HCT116 (cell line): ENCODE results near the gene TSPAN3. TPM values are rescaled to one million over a fixed set of nuclear protein-coding genes. Genes with fewer than 3 reads are reported as not detected.

Experiments used
- ATAC-seq: fragments of 200-7000 bp; cut with Tn5 transposase; 2 replicates; pipeline ENCODE4 v1.9.1; 2020; ENCODE audit warnings: mild to moderate bottlenecking, moderate library complexity
- BruUV-seq: library from RNA; stranded (reverse); fragments of 400-500 nt; replicated peaks from 2 replicates; lab custom pipeline; 2021; lab: Mats Ljungman, UMichigan
- CTCF ChIA-PET: fragments of 300-600 bp; sonication (Branson Sonifier 250); formaldehyde crosslinking; loops from one replicate; lab custom pipeline; 2021; ENCODE audit warnings: antibody characterized with exemption; lab: Charles Lee
- POLR2A ChIA-PET: fragments of 300-600, 350-600 bp; sonication (Branson Sonifier 250); formaldehyde crosslinking; loops from one replicate; lab custom pipeline; 2021; ENCODE audit warnings: antibody characterized with exemption; lab: Charles Lee
- RAD21 ChIA-PET, 2 experiments: fragments of 300-600 bp; sonication (Branson Sonifier 250); formaldehyde crosslinking; loops; one replicate each; lab custom pipeline; 2023; ENCODE audit warnings: low total read pairs in 2 of 2; ENCODE audit not compliant: uncharacterized antibody in 2 of 2, unreplicated experiment in 2 of 2, low non-redundant PET in 1 of 2; lab: Charles Lee
- DNase-seq: peaks from one replicate; pipeline ENCODE4 v3.0.0-alpha.2; 2010; ENCODE audit warnings: low read depth, low spot score
- H2AFZ ChIP-seq: fragments of 200-600 bp; shearing (Covaris generic), sonication (generic); 2 replicates; pipeline ENCODE4 v1.6.1; 2017; ENCODE audit warnings: low read depth, mixed run types, mixed read lengths, antibody characterized with exemption, low read length; ENCODE audit not compliant: poor library complexity, severe bottlenecking
- H3K27ac ChIP-seq: 2 replicates; pipeline ENCODE4 v1.5.1; 2012; ENCODE audit warnings: low read depth, low read length
- H3K27me3 ChIP-seq: fragments of 200-600 bp; sonication (generic); 2 replicates; pipeline ENCODE4 v1.6.1; 2016; ENCODE audit warnings: mixed run types, low read length, mixed read lengths; ENCODE audit not compliant: insufficient read depth
- H3K36me3 ChIP-seq, 2 experiments: fragments of 200-500 bp in 1 of 2; fragments of 200-600 bp in 1 of 2; sonication (Bioruptor generic) in 1 of 2; sonication (generic) in 1 of 2; 2 replicates each; pipeline versions ENCODE4 v1.5.1 to v1.6.1; 2014 to 2016; ENCODE audit warnings: low read length in 2 of 2, inconsistent platforms in 1 of 2, mixed read lengths in 1 of 2, mixed run types in 1 of 2; ENCODE audit not compliant: insufficient read depth in 2 of 2, control insufficient read depth in 1 of 2
- H3K4me1 ChIP-seq, 2 experiments: fragments of 200-600 bp in 1 of 2; sonication (generic) in 1 of 2; 2 replicates each; pipeline versions ENCODE4 v1.5.1 to v1.6.1; 2012 to 2017; ENCODE audit warnings: low read length in 2 of 2, inconsistent platforms in 1 of 2, mild to moderate bottlenecking in 1 of 2, mixed read lengths in 1 of 2, mixed run types in 1 of 2, moderate library complexity in 1 of 2; ENCODE audit not compliant: insufficient read depth in 2 of 2, control insufficient read depth in 1 of 2
- H3K4me2 ChIP-seq: fragments of 200-600 bp; sonication (generic); 2 replicates; pipeline ENCODE4 v1.6.1; 2017; ENCODE audit warnings: mixed run types, low read length, mixed read lengths
- H3K4me3 ChIP-seq, 2 experiments: fragments of 200-600 bp in 1 of 2; sonication (generic) in 1 of 2; replicated peaks in 1 of 2; 2 replicates each; pipeline ENCODE4 v1.5.1; 2011 to 2016; ENCODE audit warnings: low read length in 2 of 2, control low read depth in 1 of 2, low read depth in 1 of 2, mild to moderate bottlenecking in 1 of 2, mixed read lengths in 1 of 2, mixed run types in 1 of 2
- H3K79me2 ChIP-seq: fragments of 200-600 bp; sonication (generic); 2 replicates; pipeline ENCODE4 v1.6.1; 2017; ENCODE audit warnings: mild to moderate bottlenecking, mixed run types, low read length, moderate library complexity, mixed read lengths; ENCODE audit not compliant: insufficient read depth
- H3K9ac ChIP-seq: fragments of 200-600 bp; sonication (generic); 2 replicates; pipeline ENCODE4 v1.6.1; 2016; ENCODE audit warnings: low read length, mixed read lengths
- H3K9me2 ChIP-seq: fragments of 200-600 bp; sonication (generic), shearing (Covaris generic); 2 replicates; pipeline ENCODE4 v1.6.1; 2017; ENCODE audit warnings: mixed run types, mild to moderate bottlenecking, moderate library complexity; ENCODE audit not compliant: insufficient read depth
- H3K9me3 ChIP-seq, 2 experiments: fragments of 200-500 bp in 1 of 2; fragments of 200-600 bp in 1 of 2; sonication (Bioruptor generic) in 1 of 2; sonication (generic) in 1 of 2; 2 replicates each; pipeline ENCODE4 v1.6.1; 2014 to 2017; ENCODE audit warnings: low read length in 2 of 2, mixed read lengths in 2 of 2, inconsistent platforms in 1 of 2, low read depth in 1 of 2, mild to moderate bottlenecking in 1 of 2, mixed run types in 1 of 2, moderate library complexity in 1 of 2; ENCODE audit not compliant: control insufficient read depth in 1 of 2, insufficient read depth in 1 of 2
- H4K20me1 ChIP-seq: fragments of 200-600 bp; sonication (generic), shearing (Covaris generic); 2 replicates; pipeline ENCODE4 v1.6.1; 2017; ENCODE audit warnings: mixed run types, mild to moderate bottlenecking, moderate library complexity; ENCODE audit not compliant: insufficient read depth
- CEBPB ChIP-seq: IDR thresholded peaks from 2 replicates; pipeline ENCODE4 v1.6.1; 2012; ENCODE audit warnings: low read depth
- EGR1 ChIP-seq: IDR thresholded peaks from 2 replicates; pipeline ENCODE4 v1.6.1; 2012; ENCODE audit warnings: low read depth
- ELF1 ChIP-seq: IDR thresholded peaks from 2 replicates; pipeline ENCODE4 v1.6.1; 2012; ENCODE audit warnings: low read depth, borderline replicate concordance
- EZH2 ChIP-seq: fragments of 200-600 bp; sonication (generic); IDR thresholded peaks from 2 replicates; pipeline ENCODE4 v1.6.1; 2017; ENCODE audit warnings: antibody characterized with exemption, mixed run types
- JUND ChIP-seq: IDR thresholded peaks from 2 replicates; pipeline ENCODE4 v1.6.1; 2012
- POLR2A ChIP-seq: IDR thresholded peaks from 2 replicates; pipeline ENCODE4 v1.7.0; 2011; ENCODE audit warnings: borderline replicate concordance; ENCODE audit not compliant: insufficient read depth, insufficient read length; ENCODE audit errors: extremely low read depth
- POLR2AphosphoS5 ChIP-seq: IDR thresholded peaks from 2 replicates; pipeline ENCODE4 v1.6.1; 2011; ENCODE audit warnings: mild to moderate bottlenecking, low read depth, low read length, moderate library complexity
- RAD21 ChIP-seq: IDR thresholded peaks from 2 replicates; pipeline ENCODE4 v1.6.1; 2012; ENCODE audit warnings: low read depth, mild to moderate bottlenecking
- SP1 ChIP-seq: IDR thresholded peaks from 2 replicates; pipeline ENCODE4 v1.6.1; 2012; ENCODE audit warnings: low read depth
- TCF7L2 ChIP-seq: IDR thresholded peaks from 2 replicates; pipeline ENCODE4 v1.7.0; 2011; ENCODE audit warnings: borderline replicate concordance, inconsistent platforms; ENCODE audit not compliant: insufficient read depth, insufficient read length; ENCODE audit errors: extremely low read depth
- YY1 ChIP-seq: IDR thresholded peaks from 2 replicates; pipeline ENCODE4 v1.6.1; 2011; ENCODE audit warnings: low read length, low read depth, moderate library complexity, mild to moderate bottlenecking; ENCODE audit not compliant: insufficient replicate concordance; ENCODE audit errors: extremely low read depth
- ZFX ChIP-seq: fragments of 450-650 bp; IDR thresholded peaks from 2 replicates; pipeline ENCODE4 v1.6.1; 2017
- ZNF274 ChIP-seq: fragments of 200-500 bp; sonication (Bioruptor generic); IDR thresholded peaks from 2 replicates; pipeline ENCODE4 v1.6.1; 2014; ENCODE audit warnings: mild to moderate bottlenecking, low read depth, low read length, inconsistent platforms
- intact Hi-C: fragments of 100-400 bp; cut with micrococcal nuclease; formaldehyde crosslinking; loops from 2 replicates; pipeline ENCODE4 v1.10.0; 2022
- total RNA-seq: library from RNA; stranded (reverse); gene quantifications from one replicate; pipeline ENCODE4 v1.2.1, GENCODE V29; 2021; ENCODE audit not compliant: unreplicated experiment
- TF ChIP-seq, protein P1 (sequence below), 3 experiments: fragments of 200-600 bp in 1 of 3; sonication (generic) in 1 of 3; IDR thresholded peaks in 2 of 3; conservative IDR thresholded peaks in 1 of 3; 2 replicates each; pipeline ENCODE4 v1.5.1; 2012 to 2017; ENCODE audit warnings: low read depth in 2 of 3, low read length in 2 of 3, antibody characterized with exemption in 1 of 3, borderline replicate concordance in 1 of 3, control low read depth in 1 of 3, mild to moderate bottlenecking in 1 of 3, mixed read lengths in 1 of 3, mixed run types in 1 of 3, moderate library complexity in 1 of 3; ENCODE audit not compliant: insufficient read depth in 1 of 3
- TF ChIP-seq, protein P2 (sequence below): IDR thresholded peaks from 2 replicates; pipeline ENCODE4 v1.6.1; 2011; ENCODE audit warnings: mild to moderate bottlenecking, low read length, moderate library complexity; ENCODE audit not compliant: insufficient replicate concordance; ENCODE audit errors: extremely low read depth
- TF ChIP-seq, protein P3 (sequence below): IDR thresholded peaks from 2 replicates; pipeline ENCODE4 v1.6.1; 2012
- TF ChIP-seq, protein P4 (sequence below): IDR thresholded peaks from 2 replicates; pipeline ENCODE4 v1.6.1; 2012; ENCODE audit warnings: low read depth
- TF ChIP-seq, protein P5 (sequence below): IDR thresholded peaks from 2 replicates; pipeline ENCODE4 v1.6.1; 2012

TSPAN3 gene
- total RNA-seq, 1 experiment from 2014 or later, result 140 TPM

DNA sequence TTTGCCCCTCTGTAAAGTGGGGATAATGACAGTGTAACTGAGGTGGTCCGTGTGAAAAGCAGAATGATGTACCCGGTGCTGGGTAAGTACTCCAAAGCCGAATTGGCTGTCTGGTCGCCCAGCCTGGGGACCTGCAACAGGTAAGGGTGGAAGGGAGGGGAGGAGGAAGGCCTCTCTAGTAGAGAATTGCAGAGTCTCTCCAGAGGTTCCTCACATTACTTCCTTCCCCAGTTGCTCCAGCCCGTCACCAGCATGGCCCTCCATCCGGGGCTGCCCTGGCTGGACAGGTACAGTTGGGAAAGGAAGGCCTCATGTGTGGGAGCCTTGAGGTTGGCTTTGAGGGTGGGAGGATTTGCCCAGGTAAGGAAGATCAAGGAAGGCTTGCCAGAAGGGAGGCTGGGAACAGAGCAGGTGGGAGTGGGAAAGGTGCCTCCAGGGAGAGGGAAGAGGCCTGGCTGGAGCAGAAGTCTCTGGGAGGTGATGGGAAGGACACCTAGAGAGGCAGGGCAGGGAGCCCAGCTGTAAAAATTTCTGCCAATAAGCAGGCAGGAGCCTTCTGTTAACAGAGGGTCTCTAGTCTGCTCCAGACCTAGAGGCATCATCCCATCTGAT, 77.7 kb downstream of the TSPAN3 start:
- H3K9me2 ChIP-seq, result no peaks in the 10 kb centered on the region
- POLR2A ChIA-PET, result no interaction called here
- H3K27me3 ChIP-seq, result no peaks in the 10 kb centered on the region
- TF ChIP-seq EGR1 (no peak), POLR2A (no peak), EZH2 (no peak), YY1 (no peak), TCF7L2 (no peak), POLR2AphosphoS5 (no peak), RAD21 (no peak), ZFX (no peak), ELF1 (no peak), CEBPB (no peak), ZNF274 (no peak), SP1 (no peak), JUND (no peak)
- TF ChIP-seq, protein P1, sequence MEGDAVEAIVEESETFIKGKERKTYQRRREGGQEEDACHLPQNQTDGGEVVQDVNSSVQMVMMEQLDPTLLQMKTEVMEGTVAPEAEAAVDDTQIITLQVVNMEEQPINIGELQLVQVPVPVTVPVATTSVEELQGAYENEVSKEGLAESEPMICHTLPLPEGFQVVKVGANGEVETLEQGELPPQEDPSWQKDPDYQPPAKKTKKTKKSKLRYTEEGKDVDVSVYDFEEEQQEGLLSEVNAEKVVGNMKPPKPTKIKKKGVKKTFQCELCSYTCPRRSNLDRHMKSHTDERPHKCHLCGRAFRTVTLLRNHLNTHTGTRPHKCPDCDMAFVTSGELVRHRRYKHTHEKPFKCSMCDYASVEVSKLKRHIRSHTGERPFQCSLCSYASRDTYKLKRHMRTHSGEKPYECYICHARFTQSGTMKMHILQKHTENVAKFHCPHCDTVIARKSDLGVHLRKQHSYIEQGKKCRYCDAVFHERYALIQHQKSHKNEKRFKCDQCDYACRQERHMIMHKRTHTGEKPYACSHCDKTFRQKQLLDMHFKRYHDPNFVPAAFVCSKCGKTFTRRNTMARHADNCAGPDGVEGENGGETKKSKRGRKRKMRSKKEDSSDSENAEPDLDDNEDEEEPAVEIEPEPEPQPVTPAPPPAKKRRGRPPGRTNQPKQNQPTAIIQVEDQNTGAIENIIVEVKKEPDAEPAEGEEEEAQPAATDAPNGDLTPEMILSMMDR (IDR thresholded peaks at IDR 0.05 in 2 of 3, conservative IDR thresholded peaks at IDR 0.05 in 1 of 3; ENCODE audit: borderline replicate concordance in 1 of 3, insufficient read depth in 1 of 3, low read depth in 2 of 3, low read length in 2 of 3), result no peak
- TF ChIP-seq, protein P2, sequence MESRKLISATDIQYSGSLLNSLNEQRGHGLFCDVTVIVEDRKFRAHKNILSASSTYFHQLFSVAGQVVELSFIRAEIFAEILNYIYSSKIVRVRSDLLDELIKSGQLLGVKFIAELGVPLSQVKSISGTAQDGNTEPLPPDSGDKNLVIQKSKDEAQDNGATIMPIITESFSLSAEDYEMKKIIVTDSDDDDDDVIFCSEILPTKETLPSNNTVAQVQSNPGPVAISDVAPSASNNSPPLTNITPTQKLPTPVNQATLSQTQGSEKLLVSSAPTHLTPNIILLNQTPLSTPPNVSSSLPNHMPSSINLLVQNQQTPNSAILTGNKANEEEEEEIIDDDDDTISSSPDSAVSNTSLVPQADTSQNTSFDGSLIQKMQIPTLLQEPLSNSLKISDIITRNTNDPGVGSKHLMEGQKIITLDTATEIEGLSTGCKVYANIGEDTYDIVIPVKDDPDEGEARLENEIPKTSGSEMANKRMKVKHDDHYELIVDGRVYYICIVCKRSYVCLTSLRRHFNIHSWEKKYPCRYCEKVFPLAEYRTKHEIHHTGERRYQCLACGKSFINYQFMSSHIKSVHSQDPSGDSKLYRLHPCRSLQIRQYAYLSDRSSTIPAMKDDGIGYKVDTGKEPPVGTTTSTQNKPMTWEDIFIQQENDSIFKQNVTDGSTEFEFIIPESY, result no peak
- TF ChIP-seq, protein P3, sequence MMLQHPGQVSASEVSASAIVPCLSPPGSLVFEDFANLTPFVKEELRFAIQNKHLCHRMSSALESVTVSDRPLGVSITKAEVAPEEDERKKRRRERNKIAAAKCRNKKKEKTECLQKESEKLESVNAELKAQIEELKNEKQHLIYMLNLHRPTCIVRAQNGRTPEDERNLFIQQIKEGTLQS, result no peak
- TF ChIP-seq, protein P4, sequence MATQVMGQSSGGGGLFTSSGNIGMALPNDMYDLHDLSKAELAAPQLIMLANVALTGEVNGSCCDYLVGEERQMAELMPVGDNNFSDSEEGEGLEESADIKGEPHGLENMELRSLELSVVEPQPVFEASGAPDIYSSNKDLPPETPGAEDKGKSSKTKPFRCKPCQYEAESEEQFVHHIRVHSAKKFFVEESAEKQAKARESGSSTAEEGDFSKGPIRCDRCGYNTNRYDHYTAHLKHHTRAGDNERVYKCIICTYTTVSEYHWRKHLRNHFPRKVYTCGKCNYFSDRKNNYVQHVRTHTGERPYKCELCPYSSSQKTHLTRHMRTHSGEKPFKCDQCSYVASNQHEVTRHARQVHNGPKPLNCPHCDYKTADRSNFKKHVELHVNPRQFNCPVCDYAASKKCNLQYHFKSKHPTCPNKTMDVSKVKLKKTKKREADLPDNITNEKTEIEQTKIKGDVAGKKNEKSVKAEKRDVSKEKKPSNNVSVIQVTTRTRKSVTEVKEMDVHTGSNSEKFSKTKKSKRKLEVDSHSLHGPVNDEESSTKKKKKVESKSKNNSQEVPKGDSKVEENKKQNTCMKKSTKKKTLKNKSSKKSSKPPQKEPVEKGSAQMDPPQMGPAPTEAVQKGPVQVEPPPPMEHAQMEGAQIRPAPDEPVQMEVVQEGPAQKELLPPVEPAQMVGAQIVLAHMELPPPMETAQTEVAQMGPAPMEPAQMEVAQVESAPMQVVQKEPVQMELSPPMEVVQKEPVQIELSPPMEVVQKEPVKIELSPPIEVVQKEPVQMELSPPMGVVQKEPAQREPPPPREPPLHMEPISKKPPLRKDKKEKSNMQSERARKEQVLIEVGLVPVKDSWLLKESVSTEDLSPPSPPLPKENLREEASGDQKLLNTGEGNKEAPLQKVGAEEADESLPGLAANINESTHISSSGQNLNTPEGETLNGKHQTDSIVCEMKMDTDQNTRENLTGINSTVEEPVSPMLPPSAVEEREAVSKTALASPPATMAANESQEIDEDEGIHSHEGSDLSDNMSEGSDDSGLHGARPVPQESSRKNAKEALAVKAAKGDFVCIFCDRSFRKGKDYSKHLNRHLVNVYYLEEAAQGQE, result no peak
- TF ChIP-seq, protein P5, sequence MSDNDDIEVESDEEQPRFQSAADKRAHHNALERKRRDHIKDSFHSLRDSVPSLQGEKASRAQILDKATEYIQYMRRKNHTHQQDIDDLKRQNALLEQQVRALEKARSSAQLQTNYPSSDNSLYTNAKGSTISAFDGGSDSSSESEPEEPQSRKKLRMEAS, result no peak
- TF ChIP-seq, all 23 proteins: peak for 0
- ATAC-seq, result no peak
- H3K36me3 ChIP-seq, result no peaks in the 10 kb centered on the region
- no peaks in the 10 kb centered on the region for H3K9me3 ChIP-seq
- RAD21 ChIA-PET, result no interaction called here
- H3K9ac ChIP-seq, result no peak overlapping the region
- H3K27ac ChIP-seq, result no peak overlapping the region
- no peak overlapping the region for H3K4me2 ChIP-seq
- CTCF ChIA-PET, result no interaction called here
- no peak overlapping the region for H3K4me3 ChIP-seq
- BruUV-seq, result no TSS peak
- no peaks in the 10 kb centered on the region for H4K20me1 ChIP-seq
- intact Hi-C loops, result no loop called here
- no peak overlapping the region for H2AFZ ChIP-seq
- no peaks in the 10 kb centered on the region for H3K79me2 ChIP-seq
- H3K4me1 ChIP-seq, result no peaks in the 10 kb centered on the region
- DNase-seq, result no peak
